Sigmoid colon (tissue), 7 donors: ENCODE data around the gene TRERF1. TPM values are rescaled to one million over a fixed set of nuclear protein-coding genes. Genes with fewer than 3 reads are reported as not detected.
"Not testable (repeated sequence)": the region's sequence is repeated elsewhere in the genome, so short reads cannot be mapped to it uniquely, and the experiment has no call there.

Source experiments
- DNase-seq: peaks from one replicate; pipeline ENCODE4 v3.0.0-alpha.2; 2019
- H3K27ac ChIP-seq, 4 donors: fragments of 200-600 bp; sonication (generic); one replicate each; pipeline ENCODE4 v1.5.1; 2016 to 2019; ENCODE audit warnings: mild to moderate bottlenecking in 1 of 4
- H3K27me3 ChIP-seq, 3 donors: fragments of 200-600 bp; sonication (generic); one replicate each; pipeline ENCODE4 v1.5.1; 2019; ENCODE audit warnings: mild to moderate bottlenecking in 1 of 3
- H3K36me3 ChIP-seq, 4 donors: fragments of 200-600 bp; sonication (generic); one replicate each; pipeline ENCODE4 v1.5.1; 2016 to 2019
- H3K4me1 ChIP-seq, 4 donors: fragments of 200-600 bp; sonication (generic); one replicate each; pipeline ENCODE4 v1.5.1; 2017 to 2019
- H3K4me3 ChIP-seq, 4 donors: fragments of 200-600 bp; sonication (generic); one replicate each; pipeline ENCODE4 v1.5.1; 2017 to 2019; ENCODE audit warnings: mild to moderate bottlenecking in 2 of 4, moderate library complexity in 1 of 4
- H3K9me3 ChIP-seq, 4 donors: fragments of 200-600 bp in 3 of 4; sonication (generic) in 3 of 4; one replicate each; pipeline versions ENCODE4 v1.5.1 to v1.6.1; 2013 to 2019
- EP300 ChIP-seq, 4 donors: sonication (generic); formaldehyde crosslinking; IDR thresholded peaks; one replicate each; pipeline ENCODE4 v1.6.1; 2017; ENCODE audit warnings: antibody characterized with exemption in 4 of 4
- POLR2A ChIP-seq, 2 donors: fragments of 450-650 bp; IDR thresholded peaks; one replicate each; pipeline ENCODE4 v1.6.1; 2016; ENCODE audit warnings: antibody characterized with exemption in 2 of 2, mild to moderate bottlenecking in 2 of 2, moderate library complexity in 2 of 2
- POLR2AphosphoS5 ChIP-seq, 4 donors: sonication (generic); formaldehyde crosslinking; IDR thresholded peaks; one replicate each; pipeline ENCODE4 v1.6.1; 2017; ENCODE audit warnings: antibody characterized with exemption in 4 of 4
- WGBS, 2 donors: extraction: QIAGEN DNeasy Blood & Tissue Kit; methylation state at CpG; one replicate each; pipeline ENCODE4 v1.1.7; 2013; 5-methylcytosine and 5-hydroxymethylcytosine counted together
- intact Hi-C: fragments of 100-400 bp; cut with DNase I; formaldehyde crosslinking; loops from one replicate; pipeline ENCODE4 v1.15.1; 2023
- polyA plus RNA-seq, 3 donors: library from polyadenylated mRNA; stranded (reverse); fragments of 200-250 nt; gene quantifications; one replicate each; pipeline ENCODE4 v1.2.3, GENCODE V29; 2013
- total RNA-seq, 4 donors: library from RNA; depleted of rRNA; stranded (reverse); fragments of >200 nt; gene quantifications; one replicate each; pipeline ENCODE4 v1.1.0, GENCODE V29; 2016
- TF ChIP-seq, protein P1 (sequence below), 4 experiments: fragments of 450-650 bp in 3 of 4; fragments of 200-600 bp in 1 of 4; IDR thresholded peaks; one replicate each; pipeline ENCODE4 v1.5.1; 2016 to 2019; ENCODE audit warnings: antibody characterized with exemption in 4 of 4, mild to moderate bottlenecking in 3 of 4, moderate library complexity in 2 of 4
- donor health status: healthy with polysubstance abuse.
- donor health status: Bipolar disorder and iron deficiency.
- donor health status: healthy.

The TRERF1 gene
- total and polyA plus RNA-seq, 7 donors = 0.46 to 10.5 (median 4.6) TPM

- Histone ChIP-seq H3K4me1 (peaks cover 0 to 44% (median 28%) of the 10 kb centered on the region in 4 donors), H3K4me3 (peak overlapping the region in 3 of 4 donors; percentile 66 to 93 (median 86)), H3K27ac (peak overlapping the region; percentile 93 to 97 (median 95)), H3K9me3 (no peaks in the 10 kb centered on the region), H3K36me3 (no peaks in the 10 kb centered on the region), H3K27me3 (no peaks in the 10 kb centered on the region)
- 22 to 42% methylated on average over 7 of the region's 7 CpGs for WGBS, 2 donors
- no peak for DNase-seq
- TF ChIP-seq, protein P1, sequence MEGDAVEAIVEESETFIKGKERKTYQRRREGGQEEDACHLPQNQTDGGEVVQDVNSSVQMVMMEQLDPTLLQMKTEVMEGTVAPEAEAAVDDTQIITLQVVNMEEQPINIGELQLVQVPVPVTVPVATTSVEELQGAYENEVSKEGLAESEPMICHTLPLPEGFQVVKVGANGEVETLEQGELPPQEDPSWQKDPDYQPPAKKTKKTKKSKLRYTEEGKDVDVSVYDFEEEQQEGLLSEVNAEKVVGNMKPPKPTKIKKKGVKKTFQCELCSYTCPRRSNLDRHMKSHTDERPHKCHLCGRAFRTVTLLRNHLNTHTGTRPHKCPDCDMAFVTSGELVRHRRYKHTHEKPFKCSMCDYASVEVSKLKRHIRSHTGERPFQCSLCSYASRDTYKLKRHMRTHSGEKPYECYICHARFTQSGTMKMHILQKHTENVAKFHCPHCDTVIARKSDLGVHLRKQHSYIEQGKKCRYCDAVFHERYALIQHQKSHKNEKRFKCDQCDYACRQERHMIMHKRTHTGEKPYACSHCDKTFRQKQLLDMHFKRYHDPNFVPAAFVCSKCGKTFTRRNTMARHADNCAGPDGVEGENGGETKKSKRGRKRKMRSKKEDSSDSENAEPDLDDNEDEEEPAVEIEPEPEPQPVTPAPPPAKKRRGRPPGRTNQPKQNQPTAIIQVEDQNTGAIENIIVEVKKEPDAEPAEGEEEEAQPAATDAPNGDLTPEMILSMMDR (IDR thresholded peaks at IDR 0.05) = no peak
- TF ChIP-seq POLR2A (IDR thresholded peaks at IDR 0.05) (no peak), POLR2AphosphoS5 (IDR thresholded peaks at IDR 0.05) (peak in 1 of 4 donors; percentile 8)
- intact Hi-C loops = no loop called here
Observed at GRCh38 chr6:42448927-42449659, 2.6 kb downstream of the TRERF1 start.

GRCh38 chr6:42448391-42448790 lies 3.3 kb downstream of the TRERF1 start:
- intact Hi-C loops = no loop called here
- H3K4me3 ChIP-seq = peak overlapping the region in 2 of 4 donors; percentile 66 to 93
- H3K27me3 ChIP-seq = no peaks in the 10 kb centered on the region
- DNase-seq = no peak
- peak overlapping the region; percentile 93 to 97 (median 95) for H3K27ac ChIP-seq
- H3K36me3 ChIP-seq = no peaks in the 10 kb centered on the region
- 75 to 87% methylated on average over 5 of the region's 5 CpGs for WGBS, 2 donors
- TF ChIP-seq POLR2AphosphoS5 (IDR thresholded peaks at IDR 0.05) = peak in 1 of 4 donors; percentile 8
- TF ChIP-seq, protein P1 (IDR thresholded peaks at IDR 0.05) = no peak
- no peaks in the 10 kb centered on the region for H3K9me3 ChIP-seq
- peaks cover 0 to 44% (median 33%) of the 10 kb centered on the region in 4 donors for H3K4me1 ChIP-seq

- Histone ChIP-seq H3K27me3 (no peaks in the 10 kb centered on the region), H3K36me3 (no peaks in the 10 kb centered on the region), H3K4me3 (no peak overlapping the region), H3K9me3 (no peaks in the 10 kb centered on the region), H3K27ac (no peak overlapping the region), H3K4me1 (peaks cover 0 to 56% (median 47%) of the 10 kb centered on the region in 4 donors)
- intact Hi-C loops = no loop called here
- no peak for DNase-seq
- no peak for TF ChIP-seq EP300 (IDR thresholded peaks at IDR 0.05)
- no peak for TF ChIP-seq POLR2A (IDR thresholded peaks at IDR 0.05)
- TF ChIP-seq, protein P1 (IDR thresholded peaks at IDR 0.05) = no peak
- TF ChIP-seq POLR2AphosphoS5 (IDR thresholded peaks at IDR 0.05) = no peak
- 76 to 78% methylated on average over 3 of the region's 3 CpGs for WGBS, 2 donors
Observed at GRCh38 chr6:42446996-42447395, 4.7 kb downstream of the TRERF1 start.

DNA sequence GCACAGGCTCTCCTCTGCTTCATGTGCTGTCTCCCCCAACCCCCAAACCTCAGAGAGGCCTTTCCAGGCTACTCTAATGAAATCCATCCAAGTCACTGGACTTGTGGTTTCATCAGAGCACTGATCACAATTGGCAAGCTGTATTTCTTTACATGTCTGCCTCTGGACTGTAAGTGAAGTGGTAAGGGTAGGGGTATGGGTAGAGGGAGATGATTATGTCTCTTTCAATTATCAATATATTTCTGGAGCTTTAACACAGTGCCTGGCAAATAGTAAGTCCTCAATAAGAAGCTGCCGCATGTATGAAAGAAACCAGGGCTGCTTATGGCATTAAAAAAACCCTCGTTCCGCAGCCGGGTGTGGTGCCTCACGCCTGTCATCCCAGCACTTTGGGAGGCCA lies 5.4 kb downstream of the TRERF1 start:
- intact Hi-C loops = no loop called here
- WGBS, 2 donors = 90 to 93% methylated on average over 5 of the region's 5 CpGs
- TF ChIP-seq, protein P1 (IDR thresholded peaks at IDR 0.05) = no peak
- TF ChIP-seq EP300 (IDR thresholded peaks at IDR 0.05) (no peak), POLR2A (IDR thresholded peaks at IDR 0.05) (no peak), POLR2AphosphoS5 (IDR thresholded peaks at IDR 0.05) (no peak)
- Histone ChIP-seq H3K4me1 (peaks cover 0 to 62% (median 53%) of the 10 kb centered on the region in 4 donors), H3K27me3 (no peaks in the 10 kb centered on the region), H3K9me3 (no peaks in the 10 kb centered on the region), H3K4me3 (no peak overlapping the region), H3K27ac (no peak overlapping the region), H3K36me3 (no peaks in the 10 kb centered on the region)
- no peak for DNase-seq

- H3K4me1 ChIP-seq = peaks cover 0 to 63% (median 58%) of the 10 kb centered on the region in 4 donors
- H3K27me3 ChIP-seq, H3K9me3 ChIP-seq, H3K4me3 ChIP-seq, H3K27ac ChIP-seq, H3K36me3 ChIP-seq, intact Hi-C loops, DNase-seq: not testable (repeated sequence)
- WGBS, 2 donors = 95 to 97% methylated on average over 7 of the region's 7 CpGs
Observed at GRCh38 chr6:42445955-42446354, 5.8 kb downstream of the TRERF1 start.
